Measurements from ENCODE around the gene PHF2.

PHF2 gene

DNA sequence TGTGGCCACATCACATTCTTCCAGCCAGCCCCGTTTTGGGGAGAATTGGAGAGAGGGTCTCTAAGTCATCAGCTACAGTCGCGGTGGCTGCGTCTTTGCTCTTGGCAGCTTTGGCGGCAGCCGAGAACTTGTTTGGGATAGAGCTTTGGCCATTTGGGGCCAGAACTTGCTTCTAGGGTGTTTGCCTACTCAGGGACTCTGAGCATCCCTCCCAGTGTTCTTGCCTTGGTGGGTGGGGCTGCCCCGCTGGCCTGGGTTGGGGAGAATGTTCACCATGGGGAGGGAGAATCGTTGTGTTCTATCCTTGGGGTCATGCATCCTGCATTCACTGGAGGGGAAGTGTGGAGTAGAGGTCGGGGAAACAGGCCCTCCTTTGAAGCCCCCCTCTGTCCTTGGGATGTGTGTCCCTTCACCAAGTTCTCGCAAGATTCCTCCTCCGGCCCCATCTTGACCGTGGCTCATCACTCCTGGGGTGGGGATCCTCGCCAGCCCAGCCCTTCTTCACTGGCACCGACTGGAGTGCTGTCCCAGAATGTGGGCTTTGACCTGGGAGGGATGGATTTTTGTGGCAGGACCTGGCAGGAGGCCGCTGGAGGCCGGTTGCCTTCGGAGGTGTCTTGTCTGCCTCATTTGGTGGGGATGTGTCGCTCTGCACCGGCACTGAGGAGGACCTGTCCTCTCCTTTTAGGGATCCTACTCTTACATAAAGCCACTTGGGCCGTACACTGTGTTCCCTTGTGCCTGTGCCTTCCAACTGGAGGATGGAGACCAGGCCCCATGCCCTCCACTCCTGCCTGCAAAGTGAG lies 3.5 kb downstream of the PHF2 start:
- CTCF ChIA-PET = no interaction called here
- TF ChIP-seq NFRKB (IDR thresholded peaks at IDR 0.05) (no peak), ZNF384 (IDR thresholded peaks at IDR 0.05) (no peak), ELF4 (IDR thresholded peaks at IDR 0.05) (no peak), SP1 (IDR thresholded peaks at IDR 0.05) (no peak), CTBP1 (IDR thresholded peaks at IDR 0.05; ENCODE audit: borderline replicate concordance) (no peak), FOXA1 (IDR thresholded peaks at IDR 0.05) (no peak), BHLHE40 (IDR thresholded peaks at IDR 0.05; ENCODE audit: borderline replicate concordance) (no peak), FOXM1 (IDR thresholded peaks at IDR 0.05; ENCODE audit: borderline replicate concordance) (no peak), L3MBTL2 (conservative IDR thresholded peaks at IDR 0.05) (no peak)
- DNase-seq (ENCODE audit: extremely low spot score) = no peak
- POLR2A ChIA-PET = no interaction called here

DNA sequence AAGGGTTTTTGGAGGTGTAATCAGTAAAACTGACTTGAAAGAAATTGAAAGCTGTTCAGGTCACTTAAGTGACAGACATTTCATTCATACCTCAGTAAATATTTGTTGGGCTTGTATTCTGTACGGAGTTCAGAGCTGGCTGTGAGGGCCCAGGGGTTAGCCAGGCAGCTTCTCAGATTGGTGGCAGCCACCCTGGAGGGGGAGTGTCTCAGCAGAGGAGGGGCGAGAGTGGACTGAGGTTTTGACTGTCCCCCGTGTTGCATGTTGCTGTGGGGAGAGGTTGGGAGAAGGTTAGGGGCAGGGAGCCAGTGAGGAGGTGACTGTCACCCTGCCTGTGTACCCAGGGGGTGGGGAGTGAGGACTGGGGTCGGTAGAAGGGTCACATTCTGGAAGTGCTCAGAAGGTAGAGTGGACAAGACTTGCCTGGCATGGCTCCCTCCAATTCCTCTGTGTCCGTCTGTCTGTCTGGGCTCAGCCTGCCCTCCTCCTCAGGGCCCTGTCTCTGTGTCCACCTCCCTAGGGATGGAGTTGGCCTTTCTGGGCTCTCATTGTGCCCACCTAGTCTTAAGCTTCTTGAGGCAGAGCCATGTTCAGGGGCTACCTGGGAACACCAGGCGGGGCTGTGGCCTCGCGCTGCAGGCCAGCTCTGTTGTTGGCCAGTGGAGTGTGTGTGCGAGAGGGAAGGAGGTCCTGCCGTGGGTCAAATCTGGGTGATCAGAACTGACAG lies 4.4 kb downstream of the PHF2 start:
- no peak for DNase-seq (ENCODE audit: extremely low spot score)
- ChIA-PET CTCF (no interaction called here), POLR2A (interaction anchor here (1.8 kb wide), 1 partner anchor 15 kb away, joined by 5 read pairs; no protein-coding TSS in a partner anchor)
- no peak for TF ChIP-seq SP1 (IDR thresholded peaks at IDR 0.05)

DNA sequence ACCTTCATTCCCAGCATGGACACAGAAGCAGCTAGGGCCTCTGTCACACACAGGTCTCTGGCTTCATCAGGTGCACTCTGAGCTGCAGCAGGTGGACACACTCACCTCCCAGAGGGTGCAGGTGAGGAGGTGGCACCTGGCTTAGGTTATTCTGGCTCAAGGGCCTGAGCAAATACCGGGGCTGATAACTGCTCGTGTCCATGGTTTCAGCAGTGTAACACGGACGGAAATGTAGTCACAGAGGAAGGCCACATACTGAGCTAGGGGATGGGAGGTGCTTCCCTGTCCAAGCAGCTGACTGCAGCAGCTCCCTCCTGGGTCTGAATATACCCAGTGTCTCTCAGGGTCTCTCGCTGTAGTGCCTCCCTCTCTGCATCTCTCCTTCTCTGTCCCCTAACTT lies 5.7 kb downstream of the PHF2 start:
- ChIA-PET CTCF (interaction anchor here (0.7 to 1.1 kb wide), 2 partner anchors 9 to 16 kb away, joined by 3 read pairs; no protein-coding TSS in a partner anchor), POLR2A (interaction anchor here (1.8 kb wide), 1 partner anchor 16 kb away, joined by 5 read pairs; no protein-coding TSS in a partner anchor)
- DNase-seq (ENCODE audit: extremely low spot score) = no peak
- no peak for TF ChIP-seq ARNT (IDR thresholded peaks at IDR 0.05)
- TF ChIP-seq NFRKB (IDR thresholded peaks at IDR 0.05) = no peak
- no peak for TF ChIP-seq TARDBP (IDR thresholded peaks at IDR 0.05)
- TF ChIP-seq HDGF (IDR thresholded peaks at IDR 0.05; ENCODE audit: borderline replicate concordance) = no peak
- TF ChIP-seq L3MBTL2 (conservative IDR thresholded peaks at IDR 0.05) = no peak
- no peak for TF ChIP-seq ZNF384 (IDR thresholded peaks at IDR 0.05)
- TF ChIP-seq, protein P1, sequence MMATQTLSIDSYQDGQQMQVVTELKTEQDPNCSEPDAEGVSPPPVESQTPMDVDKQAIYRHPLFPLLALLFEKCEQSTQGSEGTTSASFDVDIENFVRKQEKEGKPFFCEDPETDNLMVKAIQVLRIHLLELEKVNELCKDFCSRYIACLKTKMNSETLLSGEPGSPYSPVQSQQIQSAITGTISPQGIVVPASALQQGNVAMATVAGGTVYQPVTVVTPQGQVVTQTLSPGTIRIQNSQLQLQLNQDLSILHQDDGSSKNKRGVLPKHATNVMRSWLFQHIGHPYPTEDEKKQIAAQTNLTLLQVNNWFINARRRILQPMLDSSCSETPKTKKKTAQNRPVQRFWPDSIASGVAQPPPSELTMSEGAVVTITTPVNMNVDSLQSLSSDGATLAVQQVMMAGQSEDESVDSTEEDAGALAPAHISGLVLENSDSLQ (IDR thresholded peaks at IDR 0.05) = no peak
- no peak for TF ChIP-seq SP1 (IDR thresholded peaks at IDR 0.05)
- TF ChIP-seq BHLHE40 (IDR thresholded peaks at IDR 0.05; ENCODE audit: borderline replicate concordance) = no peak
- no peak for TF ChIP-seq FOXA1 (IDR thresholded peaks at IDR 0.05)
- no peak for TF ChIP-seq FOXM1 (IDR thresholded peaks at IDR 0.05; ENCODE audit: borderline replicate concordance)
- TF ChIP-seq ELF4 (IDR thresholded peaks at IDR 0.05) = no peak
- TF ChIP-seq LEF1 (IDR thresholded peaks at IDR 0.05; ENCODE audit: borderline replicate concordance) = no peak
- no peak for TF ChIP-seq SUZ12 (IDR thresholded peaks at IDR 0.05)

DNA sequence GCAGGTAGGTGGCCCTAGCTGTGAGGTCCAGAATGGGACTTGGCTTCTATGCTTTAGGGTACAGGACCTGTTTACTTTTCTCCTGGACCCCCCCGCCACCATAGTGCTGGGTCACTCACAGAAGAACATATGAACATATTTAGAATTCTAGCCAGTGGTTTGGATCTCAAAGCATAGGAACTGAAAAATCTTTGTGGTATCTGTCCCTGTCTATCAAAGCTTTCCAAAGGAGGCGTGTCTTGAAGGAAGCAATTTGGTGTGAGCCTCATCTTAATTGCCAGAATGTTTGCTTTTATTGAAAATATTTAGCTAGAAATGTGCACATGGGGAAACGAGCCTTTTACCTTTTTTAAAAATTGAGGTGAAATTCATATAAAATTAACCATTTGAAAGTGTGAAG lies 6.2 kb downstream of the PHF2 start:
- no peak for DNase-seq (ENCODE audit: extremely low spot score)
- ChIA-PET POLR2A (interaction anchor here (1.8 kb wide), 1 partner anchor 16 kb away, joined by 5 read pairs; no protein-coding TSS in a partner anchor), CTCF (interaction anchor here (1.1 kb wide), 1 partner anchor 16 kb away, joined by 3 read pairs; no protein-coding TSS in a partner anchor)
- TF ChIP-seq CTBP1 (IDR thresholded peaks at IDR 0.05; ENCODE audit: borderline replicate concordance) (no peak), BHLHE40 (IDR thresholded peaks at IDR 0.05; ENCODE audit: borderline replicate concordance) (no peak), FOXA1 (IDR thresholded peaks at IDR 0.05) (no peak), ELF4 (IDR thresholded peaks at IDR 0.05) (no peak), SP1 (IDR thresholded peaks at IDR 0.05) (no peak), ZNF384 (IDR thresholded peaks at IDR 0.05) (no peak), HDGF (IDR thresholded peaks at IDR 0.05; ENCODE audit: borderline replicate concordance) (no peak)

DNA sequence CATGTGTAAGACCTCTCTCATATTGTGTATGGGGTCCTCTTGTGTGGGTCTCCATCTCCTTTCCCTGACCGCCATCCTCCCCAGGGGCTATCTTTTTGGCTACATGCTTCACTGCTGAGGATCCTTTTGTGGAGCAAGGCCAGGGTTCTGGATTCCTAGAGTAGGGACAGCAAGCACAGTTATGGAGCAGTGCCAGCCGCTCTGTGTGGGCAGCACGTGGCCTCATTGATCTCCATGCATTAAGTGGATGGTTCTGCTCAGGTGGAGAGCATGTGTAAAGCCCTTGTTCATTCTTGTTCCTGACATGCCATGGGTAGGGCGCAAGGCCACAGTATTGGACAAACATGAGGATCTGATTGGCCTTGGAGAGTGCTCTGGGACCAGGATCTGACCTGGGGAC lies 8.9 kb downstream of the PHF2 start:
- no peak for TF ChIP-seq BHLHE40 (IDR thresholded peaks at IDR 0.05; ENCODE audit: borderline replicate concordance)
- no peak for TF ChIP-seq NFRKB (IDR thresholded peaks at IDR 0.05)
- no peak for TF ChIP-seq L3MBTL2 (conservative IDR thresholded peaks at IDR 0.05)
- TF ChIP-seq HDGF (IDR thresholded peaks at IDR 0.05; ENCODE audit: borderline replicate concordance) = no peak
- CTCF ChIA-PET = no interaction called here
- DNase-seq (ENCODE audit: extremely low spot score) = no peak
- POLR2A ChIA-PET = no interaction called here

DNA sequence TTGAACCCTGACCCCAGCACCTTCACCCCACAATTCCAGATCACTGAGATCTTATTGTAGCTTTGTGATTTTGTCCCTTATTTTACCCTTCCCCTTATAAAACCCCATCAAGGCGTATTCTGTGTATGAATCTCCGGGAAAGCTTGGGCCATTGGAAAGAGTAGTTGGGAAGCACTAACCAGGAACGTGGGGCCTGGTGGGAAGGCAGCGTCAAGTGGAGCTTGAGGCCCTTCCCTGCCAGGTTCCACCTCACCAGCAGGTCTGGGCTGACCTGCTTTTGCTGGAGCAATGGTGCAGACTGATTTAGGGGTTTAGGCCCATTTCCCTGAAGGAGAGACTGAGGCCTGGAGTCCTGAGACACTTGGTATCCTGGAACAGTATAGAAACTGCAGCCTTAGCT lies 9.3 kb downstream of the PHF2 start:
- DNase-seq (ENCODE audit: extremely low spot score) = no peak
- ChIA-PET POLR2A (no interaction called here), CTCF (no interaction called here)
- TF ChIP-seq FOXM1 (IDR thresholded peaks at IDR 0.05; ENCODE audit: borderline replicate concordance) (no peak), BHLHE40 (IDR thresholded peaks at IDR 0.05; ENCODE audit: borderline replicate concordance) (no peak), FOXK2 (IDR thresholded peaks at IDR 0.05) (no peak), FOXA1 (IDR thresholded peaks at IDR 0.05) (no peak), ZNF384 (IDR thresholded peaks at IDR 0.05) (no peak), NFRKB (IDR thresholded peaks at IDR 0.05) (no peak), TARDBP (IDR thresholded peaks at IDR 0.05) (no peak), L3MBTL2 (conservative IDR thresholded peaks at IDR 0.05) (no peak), SUZ12 (IDR thresholded peaks at IDR 0.05) (no peak), LEF1 (IDR thresholded peaks at IDR 0.05; ENCODE audit: borderline replicate concordance) (no peak), SP1 (IDR thresholded peaks at IDR 0.05) (no peak), HDGF (IDR thresholded peaks at IDR 0.05; ENCODE audit: borderline replicate concordance) (no peak), ELF4 (IDR thresholded peaks at IDR 0.05) (no peak), CTBP1 (IDR thresholded peaks at IDR 0.05; ENCODE audit: borderline replicate concordance) (no peak), ARNT (IDR thresholded peaks at IDR 0.05) (no peak)
- TF ChIP-seq, protein P1 (IDR thresholded peaks at IDR 0.05) = no peak

Data from HEK293T (cell line).